HG03175 (cell line): ENCODE data around the gene STK24.

Experiments used
- ATAC-seq: cut with Tn5 transposase; IDR thresholded peaks from one replicate; pipeline ENCODE4 v1.9.1; 2021; ENCODE audit warnings: mild to moderate bottlenecking, moderate library complexity; ENCODE audit not compliant: unreplicated experiment

STK24 gene

GRCh38 chr13:98459171-98459681 lies 117.7 kb downstream of the STK24 start:
- no peak for ATAC-seq

GRCh38 chr13:98458431-98458830 lies 118.5 kb downstream of the STK24 start:
- no peak for ATAC-seq

GRCh38 chr13:98457053-98457452 lies 119.9 kb downstream of the STK24 start:
- no peak for ATAC-seq

GRCh38 chr13:98456413-98456845 lies 120.5 kb downstream of the STK24 start:
- ATAC-seq = no peak

GRCh38 chr13:98454389-98454881 lies 122.5 kb downstream of the STK24 start:
- no peak for ATAC-seq

GRCh38 chr13:98452851-98453843 lies 123.8 kb downstream of the STK24 start:
- ATAC-seq = no peak

- no peak for ATAC-seq
Measured at GRCh38 chr13:98451676-98452470, 125.0 kb downstream of the STK24 start.

- no peak for ATAC-seq
Measured at GRCh38 chr13:98450539-98451111, 126.3 kb downstream of the STK24 start.

GRCh38 chr13:98450026-98450425 lies 126.9 kb downstream of the STK24 start:
- no peak for ATAC-seq

- no peak for ATAC-seq
Measured at GRCh38 chr13:98449273-98449672, 127.6 kb downstream of the STK24 start.

- no peak for ATAC-seq
Measured at GRCh38 chr13:98448642-98448928, 128.3 kb downstream of the STK24 start.

GRCh38 chr13:98447881-98448641 lies 128.8 kb downstream of the STK24 start:
- no peak for ATAC-seq

- no peak for ATAC-seq
Measured at GRCh38 chr13:98447130-98447529, 129.8 kb downstream of the STK24 start.

GRCh38 chr13:98446234-98446621 lies 130.7 kb downstream of the STK24 start:
- no peak for ATAC-seq

GRCh38 chr13:98445340-98446233 lies 131.3 kb downstream of the STK24 start:
- ATAC-seq = peak; percentile 93

- no peak for ATAC-seq
Measured at GRCh38 chr13:98444381-98444780, 132.5 kb downstream of the STK24 start.

GRCh38 chr13:98443800-98444325 lies 133.0 kb downstream of the STK24 start:
- no peak for ATAC-seq

- ATAC-seq = no peak
Measured at GRCh38 chr13:98443329-98443728, 133.6 kb downstream of the STK24 start.
